GM23248 (cell line): ENCODE results near the gene SMIM24.

Experiments
- EZH2 ChIP-seq: fragments of 200-600 bp; sonication (generic); IDR thresholded peaks from 2 replicates; pipeline ENCODE4 v1.6.1; 2018; ENCODE audit warnings: antibody characterized with exemption, mild to moderate bottlenecking; ENCODE audit not compliant: insufficient read depth, poor library complexity, severe bottlenecking
- EZH2phosphoT487 ChIP-seq: fragments of 200-600 bp; sonication (generic); IDR thresholded peaks from 2 replicates; pipeline ENCODE4 v1.6.1; 2018; ENCODE audit warnings: antibody characterized with exemption, moderate library complexity, mild to moderate bottlenecking, low read depth; ENCODE audit not compliant: insufficient read depth

- TF ChIP-seq EZH2phosphoT487 (no peak), EZH2 (no peak)
These were observed 27.2 kb upstream of the SMIM24 start for GRCh38 chr19:3507371-3508120.
